ENCODE measurements around the gene PAPOLG. TPM values are rescaled to one million over a fixed set of nuclear protein-coding genes. Genes with fewer than 3 reads are reported as not detected.

PAPOLG gene
- total and polyA plus RNA-seq, 2 donors (not counting 1 experiment from before 2014, with no cell fraction given): 9.4 to 27.5 TPM

- H3K79me2 ChIP-seq (ENCODE audit: control insufficient read depth, insufficient read depth, low read length): no peaks in the 10 kb centered on the region
- H3K27me3 ChIP-seq (replicated peaks in 1 of 4; ENCODE audit: control extremely low read depth in 1 of 4, control insufficient read depth in 3 of 4, insufficient read depth in 4 of 4, low read length in 3 of 4): no peaks in the 10 kb centered on the region
- peaks cover 6% of the 10 kb centered on the region for H3K27me3 Mint-ChIP-seq
- H3K9me3 Mint-ChIP-seq (ENCODE audit: insufficient read depth): no peaks in the 10 kb centered on the region
- no peak overlapping the region for H3K4me2 ChIP-seq (replicated peaks; ENCODE audit: low read depth, low read length, poor library complexity, severe bottlenecking)
- no peak for DNase-seq
- no peak for ATAC-seq (ENCODE audit: low read depth)
- intact Hi-C loops (cut with micrococcal nuclease): no loop called here
- H2AFZ ChIP-seq (ENCODE audit: insufficient read depth, low read depth, low read length, poor library complexity, severe bottlenecking): no peak overlapping the region
- H3K9me3 ChIP-seq (ENCODE audit: control extremely low read depth in 1 of 3, control insufficient read depth in 2 of 3, insufficient read depth in 1 of 3, low read length in 2 of 3): no peaks in the 10 kb centered on the region
- H3K4me3 ChIP-seq (ENCODE audit: control extremely low read depth in 1 of 5, extremely low read depth in 1 of 5, insufficient read depth in 1 of 5, low read depth in 2 of 5, low read length in 4 of 5): no peak overlapping the region
- no peaks in the 10 kb centered on the region for H4K20me1 ChIP-seq (ENCODE audit: control insufficient read depth, insufficient read depth, low read length, poor library complexity, severe bottlenecking)
- H3K4me1 ChIP-seq (ENCODE audit: control insufficient read depth in 2 of 2, insufficient read depth in 2 of 2, low read length in 2 of 2): no peaks in the 10 kb centered on the region
- no peak overlapping the region for H3K4me3 Mint-ChIP-seq
- WGBS (ENCODE audit: insufficient coverage): 55% methylated on average over 3 of the region's 5 CpGs
- no peaks in the 10 kb centered on the region for H3K36me3 ChIP-seq (replicated peaks in 1 of 2; ENCODE audit: control extremely low read depth in 1 of 2, control insufficient read depth in 1 of 2, extremely low read depth in 1 of 2, insufficient read depth in 2 of 2, low read length in 1 of 2)
- ChIA-PET POLR2A (no interaction called here), CTCF (interaction anchor here (2.0 kb wide), 1 partner anchor 10 kb away, joined by 7 read pairs; no protein-coding TSS in a partner anchor)
- no peak overlapping the region for H3K27ac ChIP-seq (ENCODE audit: low read length in 2 of 2)
- no peaks in the 10 kb centered on the region for H3K4me1 Mint-ChIP-seq
- TF ChIP-seq CTCF (IDR thresholded peaks at IDR 0.05): no peak
- TF ChIP-seq EZH2 (IDR thresholded peaks at IDR 0.05; ENCODE audit: borderline replicate concordance, insufficient read depth, low read depth, low read length, poor library complexity, severe bottlenecking): no peak
- no peak overlapping the region for H3K9ac ChIP-seq (ENCODE audit: low read length)
- no peak overlapping the region for H3K27ac Mint-ChIP-seq
Observed at GRCh38 chr2:60717691-60718090, 38.4 kb upstream of the PAPOLG start.

GRCh38 chr2:60719331-60719730, 36.7 kb upstream of the PAPOLG start:
- H3K27me3 ChIP-seq (replicated peaks in 1 of 4; ENCODE audit: control extremely low read depth in 1 of 4, control insufficient read depth in 3 of 4, insufficient read depth in 4 of 4, low read length in 3 of 4): no peaks in the 10 kb centered on the region
- no peak overlapping the region for H3K27ac Mint-ChIP-seq
- no peaks in the 10 kb centered on the region for H3K4me1 Mint-ChIP-seq
- H3K9ac ChIP-seq (ENCODE audit: low read length): no peak overlapping the region
- no peak overlapping the region for H3K27ac ChIP-seq (ENCODE audit: low read length in 2 of 2)
- no peak overlapping the region for H3K4me2 ChIP-seq (replicated peaks; ENCODE audit: low read depth, low read length, poor library complexity, severe bottlenecking)
- peaks cover 6% of the 10 kb centered on the region for H3K27me3 Mint-ChIP-seq
- no peak overlapping the region for H3K4me3 Mint-ChIP-seq
- 100% methylated on average over 1 of the region's 7 CpGs for WGBS (ENCODE audit: insufficient coverage)
- no peaks in the 10 kb centered on the region for H4K20me1 ChIP-seq (ENCODE audit: control insufficient read depth, insufficient read depth, low read length, poor library complexity, severe bottlenecking)
- no peak for ATAC-seq (ENCODE audit: low read depth)
- no peak for DNase-seq
- no peak overlapping the region for H3K4me3 ChIP-seq (ENCODE audit: control extremely low read depth in 1 of 5, extremely low read depth in 1 of 5, insufficient read depth in 1 of 5, low read depth in 2 of 5, low read length in 4 of 5)
- no peaks in the 10 kb centered on the region for H3K4me1 ChIP-seq (ENCODE audit: control insufficient read depth in 2 of 2, insufficient read depth in 2 of 2, low read length in 2 of 2)
- TF ChIP-seq EZH2 (IDR thresholded peaks at IDR 0.05; ENCODE audit: borderline replicate concordance, insufficient read depth, low read depth, low read length, poor library complexity, severe bottlenecking) (no peak), CTCF (IDR thresholded peaks at IDR 0.05) (no peak)
- ChIA-PET CTCF (interaction anchor here (2.0 kb wide), 1 partner anchor 11 kb away, joined by 7 read pairs; no protein-coding TSS in a partner anchor), POLR2A (no interaction called here)
- H2AFZ ChIP-seq (ENCODE audit: insufficient read depth, low read depth, low read length, poor library complexity, severe bottlenecking): no peak overlapping the region
- intact Hi-C loops (cut with micrococcal nuclease): no loop called here
- H3K36me3 ChIP-seq (replicated peaks in 1 of 2; ENCODE audit: control extremely low read depth in 1 of 2, control insufficient read depth in 1 of 2, extremely low read depth in 1 of 2, insufficient read depth in 2 of 2, low read length in 1 of 2): no peaks in the 10 kb centered on the region
- no peaks in the 10 kb centered on the region for H3K79me2 ChIP-seq (ENCODE audit: control insufficient read depth, insufficient read depth, low read length)
- H3K9me3 ChIP-seq (ENCODE audit: control extremely low read depth in 1 of 3, control insufficient read depth in 2 of 3, insufficient read depth in 1 of 3, low read length in 2 of 3): no peaks in the 10 kb centered on the region
- no peaks in the 10 kb centered on the region for H3K9me3 Mint-ChIP-seq (ENCODE audit: insufficient read depth)

All from B cell (primary cell).